HG02759 (cell line): ENCODE results near the gene PSMA1.
"Not testable (repeated sequence)": the region's sequence is repeated elsewhere in the genome, so short reads cannot be mapped to it uniquely, and the experiment has no call there.

Experiments
- ATAC-seq: cut with Tn5 transposase; IDR thresholded peaks from one replicate; pipeline ENCODE4 v1.9.1; 2021; ENCODE audit warnings: mild to moderate bottlenecking, moderate library complexity; ENCODE audit not compliant: unreplicated experiment

Gene PSMA1

GRCh38 chr11:14535166-14535565, 15.0 kb upstream of the PSMA1 start:
- not testable (repeated sequence) for ATAC-seq

- ATAC-seq = no peak
Measured at GRCh38 chr11:14529951-14530350, 9.8 kb upstream of the PSMA1 start.

- ATAC-seq = no peak
Measured at GRCh38 chr11:14529321-14529720, 9.1 kb upstream of the PSMA1 start.

GRCh38 chr11:14522801-14523200, 2.6 kb upstream of the PSMA1 start:
- no peak for ATAC-seq

GRCh38 chr11:14522245-14522644, 2.1 kb upstream of the PSMA1 start:
- no peak for ATAC-seq

GRCh38 chr11:14520747-14521151, 563 bp upstream of the PSMA1 start:
- ATAC-seq = no peak

GRCh38 chr11:14519597-14519916, 629 bp downstream of the PSMA1 start:
- ATAC-seq = peak; percentile 1

GRCh38 chr11:14518820-14519219, 1.4 kb downstream of the PSMA1 start:
- no peak for ATAC-seq

GRCh38 chr11:14513800-14514199, 6.4 kb downstream of the PSMA1 start:
- ATAC-seq = no peak

GRCh38 chr11:14506532-14506931, 13.7 kb downstream of the PSMA1 start:
- no peak for ATAC-seq

- ATAC-seq = no peak
Measured at GRCh38 chr11:14503023-14503422, 17.2 kb downstream of the PSMA1 start.

- ATAC-seq = no peak
Measured at GRCh38 chr11:14502039-14502438, 18.1 kb downstream of the PSMA1 start.

- peak; percentile 56 for ATAC-seq
Measured at GRCh38 chr11:14500181-14500651, 20.0 kb downstream of the PSMA1 start.

- peak; percentile 94 for ATAC-seq
Measured at GRCh38 chr11:14499560-14500180, 20.5 kb downstream of the PSMA1 start, which contains the start of gene COPB1. Gene COPB1 (minus strand): TSS chr11:14499811. CDS start chr11:14498928, 883 bp downstream.

GRCh38 chr11:14499178-14499559, 21.0 kb downstream of the PSMA1 start:
- ATAC-seq = peak; percentile 3

GRCh38 chr11:14480716-14481115, 39.5 kb downstream of the PSMA1 start:
- no peak for ATAC-seq

GRCh38 chr11:14471127-14471526, 49.1 kb downstream of the PSMA1 start:
- no peak for ATAC-seq

GRCh38 chr11:14463623-14464022, 56.6 kb downstream of the PSMA1 start:
- ATAC-seq = no peak

GRCh38 chr11:14460147-14460546, 60.0 kb downstream of the PSMA1 start:
- no peak for ATAC-seq

GRCh38 chr11:14458377-14458776, 61.8 kb downstream of the PSMA1 start:
- no peak for ATAC-seq

GRCh38 chr11:14455648-14456430, 64.3 kb downstream of the PSMA1 start:
- no peak for ATAC-seq
